Right cardiac atrium (tissue), 5 donors: ENCODE data around the gene CFAP65. TPM values are rescaled to one million over a fixed set of nuclear protein-coding genes. Genes with fewer than 3 reads are reported as not detected.

Source experiments
- ATAC-seq, 2 donors: fragments of 200-7000 bp; cut with Tn5 transposase; one replicate each; pipeline versions ENCODE4 v1.8.0 to v1.9.1; 2020; ENCODE audit warnings: moderate library complexity in 2 of 2, mild to moderate bottlenecking in 1 of 2
- DNase-seq, 3 donors: peaks; one replicate each; pipeline ENCODE4 v3.0.0-alpha.2; 2020
- H3K27ac ChIP-seq: one replicate; pipeline ENCODE4 v1.5.1; 2013; ENCODE audit warnings: mild to moderate bottlenecking, low read length, control low read depth, moderate library complexity
- H3K27me3 ChIP-seq: one replicate; pipeline ENCODE4 v1.6.1; 2013; ENCODE audit not compliant: control insufficient read depth, insufficient read depth
- H3K4me1 ChIP-seq: one replicate; pipeline ENCODE4 v1.6.1; 2013; ENCODE audit warnings: low read length; ENCODE audit not compliant: control insufficient read depth, insufficient read depth
- H3K4me3 ChIP-seq: one replicate; pipeline ENCODE4 v1.5.1; 2013; ENCODE audit warnings: low read length, control low read depth
- H3K9me3 ChIP-seq: one replicate; pipeline ENCODE4 v1.6.1; 2013; ENCODE audit warnings: low read length; ENCODE audit not compliant: control insufficient read depth
- WGBS: extraction: QIAGEN DNeasy Blood & Tissue Kit; methylation state at CpG from one replicate; pipeline ENCODE4 v1.1.7; 2013; 5-methylcytosine and 5-hydroxymethylcytosine counted together
- intact Hi-C, 4 donors: fragments of 100-400 bp; cut with DNase I; formaldehyde crosslinking; loops; one replicate each; pipeline versions ENCODE4 v1.11.0 to v1.14.0; 2022 to 2023
- polyA plus RNA-seq: library from polyadenylated mRNA; stranded (reverse); fragments of 200-250 nt; gene quantifications from one replicate; pipeline ENCODE4 v1.2.3, GENCODE V29; 2013
- total RNA-seq, 4 donors: library from RNA; stranded (reverse); fragmentation: NEBNext Ultra II Directional; extraction: Animal tissue kit (Norgen Biotek cat#: 25700); gene quantifications; one replicate each; pipeline ENCODE4 v1.2.1, GENCODE V29; 2021
- donor health status: healthy with polysubstance abuse.
- donor health status: DM: no; HTN: yes; CAD: no.
- donor health status: DM: no; HTN: no; CAD: no.
- donor health status: DM: no; HTN: yes; CAD: no; lungs with severe emphysema.
- donor health status: DM: yes; HTN: yes; CAD: no.

Gene CFAP65
- total and polyA plus RNA-seq, 5 donors = not detected

DNA sequence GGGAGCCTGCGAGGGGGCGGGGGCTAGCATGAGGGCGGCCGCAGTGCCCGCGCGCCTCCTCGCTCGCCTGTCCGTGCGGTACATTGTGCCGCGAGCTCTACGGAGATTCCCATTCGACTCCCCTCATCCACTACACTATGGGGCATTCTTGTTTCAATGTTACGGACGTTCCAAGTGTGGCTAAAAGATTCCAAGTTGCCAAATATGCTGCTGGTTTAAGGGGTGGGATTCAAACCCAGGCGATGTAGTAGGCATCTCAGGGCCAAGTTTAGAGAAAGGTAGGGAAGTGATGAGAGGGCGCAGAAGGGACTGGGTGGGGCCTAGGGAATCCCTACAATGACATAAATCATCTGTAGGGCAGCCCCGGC is 38.1 kb downstream of the CFAP65 start:
- no peak overlapping the region for H3K27ac ChIP-seq
- ATAC-seq = peak in 1 of 2 donors; percentile 12
- no peaks in the 10 kb centered on the region for H3K27me3 ChIP-seq
- DNase-seq = no peak
- no peaks in the 10 kb centered on the region for H3K9me3 ChIP-seq
- intact Hi-C loops = no loop called here
- WGBS = 6% methylated on average over 20 of the region's 20 CpGs
- H3K4me3 ChIP-seq = no peak overlapping the region
- peaks cover 2% of the 10 kb centered on the region for H3K4me1 ChIP-seq

GRCh38 chr2:219002395-219003266 is 38.7 kb downstream of the CFAP65 start:
- intact Hi-C loops = no loop called here
- DNase-seq (peak in 2 of 3 donors; percentile 68 to 74), ATAC-seq (peak; percentile 9 to 38)
- no peaks in the 10 kb centered on the region for H3K27me3 ChIP-seq
- 1% methylated on average over 72 of the region's 72 CpGs for WGBS
- H3K27ac ChIP-seq = no peak overlapping the region
- no peak overlapping the region for H3K4me3 ChIP-seq
- H3K9me3 ChIP-seq = no peaks in the 10 kb centered on the region
- peaks cover 2% of the 10 kb centered on the region for H3K4me1 ChIP-seq

- DNase-seq = no peak
- H3K27me3 ChIP-seq = no peaks in the 10 kb centered on the region
- H3K4me1 ChIP-seq = peaks cover 2% of the 10 kb centered on the region
- no peaks in the 10 kb centered on the region for H3K9me3 ChIP-seq
- ATAC-seq = peak; percentile 33 to 47
- no peak overlapping the region for H3K4me3 ChIP-seq
- 1% methylated on average over 70 of the region's 70 CpGs for WGBS
- H3K27ac ChIP-seq = no peak overlapping the region
- intact Hi-C loops = no loop called here
These were observed 39.5 kb downstream of the CFAP65 start for GRCh38 chr2:219001577-219002394.

DNA sequence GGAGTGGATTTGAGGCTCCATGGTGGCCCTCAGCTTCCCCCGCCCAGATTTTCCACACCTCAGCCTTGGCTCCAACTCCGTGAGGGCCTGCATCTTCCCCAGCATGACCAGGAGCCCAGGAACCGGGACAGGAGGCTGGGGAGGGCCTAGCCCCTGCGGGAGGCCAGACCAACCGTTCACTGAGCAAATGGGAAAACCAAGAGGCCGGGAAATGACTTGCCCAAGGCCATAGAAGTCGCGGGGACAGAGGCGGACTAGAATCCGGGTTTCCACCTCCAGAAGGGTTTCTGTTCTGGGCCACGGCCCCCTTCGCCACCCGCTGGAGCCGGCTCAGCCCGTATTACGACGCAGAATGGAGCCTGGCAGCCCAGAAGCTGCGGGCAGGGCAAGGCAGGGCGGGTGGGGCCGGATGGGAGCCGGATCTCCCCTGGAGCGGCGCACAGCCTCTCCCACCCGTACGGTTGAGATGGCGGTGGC is 40.2 kb downstream of the CFAP65 start:
- intact Hi-C loops = no loop called here
- DNase-seq = no peak
- ATAC-seq = no peak
- Histone ChIP-seq H3K27me3 (no peaks in the 10 kb centered on the region), H3K4me3 (no peak overlapping the region), H3K27ac (no peak overlapping the region), H3K9me3 (no peaks in the 10 kb centered on the region), H3K4me1 (peaks cover 2% of the 10 kb centered on the region)
- 7% methylated on average over 26 of the region's 26 CpGs for WGBS

DNA sequence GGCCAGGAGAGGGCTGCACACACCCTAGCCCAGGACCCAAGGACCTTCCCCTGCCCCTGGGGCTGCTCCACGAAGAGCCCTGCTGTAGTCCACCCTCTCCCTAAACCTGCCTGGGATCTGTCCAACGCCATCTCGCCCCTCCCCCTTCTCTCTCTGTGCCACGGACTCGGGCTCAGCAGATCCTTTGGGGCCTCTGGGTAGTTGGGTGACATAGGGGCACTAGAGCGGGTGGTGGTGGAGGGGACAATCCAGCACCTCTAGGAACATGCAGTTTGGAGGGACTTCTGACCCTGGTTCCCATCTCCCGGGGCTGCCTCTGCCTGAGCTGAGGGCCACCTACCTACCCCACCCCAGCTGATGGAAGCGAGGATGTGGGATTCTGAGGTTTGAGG is 40.8 kb downstream of the CFAP65 start:
- intact Hi-C loops = no loop called here
- Histone ChIP-seq H3K27ac (no peak overlapping the region), H3K4me1 (peaks cover 2% of the 10 kb centered on the region), H3K4me3 (no peak overlapping the region), H3K9me3 (no peaks in the 10 kb centered on the region), H3K27me3 (no peaks in the 10 kb centered on the region)
- WGBS = 23% methylated on average over 8 of the region's 8 CpGs
- ATAC-seq = no peak
- no peak for DNase-seq

- DNase-seq (no peak), ATAC-seq (no peak)
- Histone ChIP-seq H3K27ac (no peak overlapping the region), H3K4me1 (peaks cover 2% of the 10 kb centered on the region), H3K9me3 (no peaks in the 10 kb centered on the region), H3K27me3 (no peaks in the 10 kb centered on the region), H3K4me3 (no peak overlapping the region)
- 7% methylated on average over 9 of the region's 9 CpGs for WGBS
- intact Hi-C loops = no loop called here
These were observed 41.3 kb downstream of the CFAP65 start for GRCh38 chr2:218999881-219000568.

- ATAC-seq (no peak), DNase-seq (no peak)
- no peak overlapping the region for H3K4me3 ChIP-seq
- no peaks in the 10 kb centered on the region for H3K27me3 ChIP-seq
- peaks cover 2% of the 10 kb centered on the region for H3K4me1 ChIP-seq
- no peak overlapping the region for H3K27ac ChIP-seq
- no peaks in the 10 kb centered on the region for H3K9me3 ChIP-seq
- intact Hi-C loops = no loop called here
- WGBS = 45% methylated on average over 10 of the region's 10 CpGs
These were observed 42.1 kb downstream of the CFAP65 start for GRCh38 chr2:218999021-218999880.

DNA sequence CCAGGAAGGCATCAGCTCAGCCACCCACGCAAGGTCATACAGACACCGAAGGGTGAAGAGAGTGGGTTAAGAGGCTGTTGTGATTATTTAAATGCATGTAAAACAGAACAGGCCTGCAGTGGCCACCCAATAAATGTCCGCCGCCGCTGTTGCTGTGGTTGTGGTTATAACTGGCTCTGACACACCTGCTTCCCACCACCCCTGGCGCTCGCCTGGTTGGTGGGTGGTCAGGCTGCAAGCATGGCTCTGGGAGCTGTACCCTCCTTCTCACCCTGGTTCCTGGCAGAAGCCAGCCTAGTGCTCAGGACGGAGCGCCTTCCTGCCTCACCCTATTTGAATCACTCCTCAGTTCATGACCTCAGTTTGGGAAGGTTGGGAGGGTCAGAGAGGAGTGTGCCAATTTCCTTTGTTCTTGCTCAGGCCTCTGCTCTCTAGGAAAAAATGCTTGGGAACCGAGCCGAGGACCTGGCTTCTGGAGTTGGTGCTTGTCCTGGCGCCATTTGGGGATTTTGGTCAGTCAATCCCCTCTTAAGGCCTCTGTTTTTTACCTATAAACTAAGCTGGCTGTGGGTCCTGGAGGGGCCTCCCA is 42.8 kb downstream of the CFAP65 start:
- DNase-seq (no peak), ATAC-seq (no peak)
- H3K27ac ChIP-seq = no peak overlapping the region
- peaks cover 2% of the 10 kb centered on the region for H3K4me1 ChIP-seq
- H3K27me3 ChIP-seq = no peaks in the 10 kb centered on the region
- intact Hi-C loops = no loop called here
- 62% methylated on average over 12 of the region's 12 CpGs for WGBS
- H3K9me3 ChIP-seq = no peaks in the 10 kb centered on the region
- H3K4me3 ChIP-seq = no peak overlapping the region

DNA sequence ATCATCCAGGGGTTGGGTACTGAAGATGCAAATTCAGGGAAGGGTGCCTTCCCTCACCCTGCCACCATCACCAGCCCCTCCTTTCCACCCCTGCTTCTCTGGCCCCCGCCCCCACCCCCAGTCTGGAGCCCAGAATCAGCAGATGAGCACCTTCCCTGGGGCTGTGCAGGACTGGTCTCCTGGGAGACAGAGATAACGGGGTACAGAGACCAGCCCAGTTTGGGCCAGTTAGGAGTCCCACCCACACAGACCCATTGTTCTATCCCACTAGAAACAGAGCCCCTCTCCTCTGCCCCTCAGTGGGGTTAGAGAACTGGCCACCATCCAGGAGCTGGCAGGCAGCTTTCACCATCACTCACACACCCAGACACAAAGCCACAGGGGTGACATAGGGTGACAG is 43.6 kb downstream of the CFAP65 start:
- intact Hi-C loops = no loop called here
- Histone ChIP-seq H3K27ac (no peak overlapping the region), H3K4me1 (peaks cover 2% of the 10 kb centered on the region), H3K9me3 (no peaks in the 10 kb centered on the region), H3K27me3 (no peaks in the 10 kb centered on the region), H3K4me3 (no peak overlapping the region)
- WGBS = 25% methylated on average over 2 of the region's 2 CpGs
- ATAC-seq (no peak), DNase-seq (no peak)

DNA sequence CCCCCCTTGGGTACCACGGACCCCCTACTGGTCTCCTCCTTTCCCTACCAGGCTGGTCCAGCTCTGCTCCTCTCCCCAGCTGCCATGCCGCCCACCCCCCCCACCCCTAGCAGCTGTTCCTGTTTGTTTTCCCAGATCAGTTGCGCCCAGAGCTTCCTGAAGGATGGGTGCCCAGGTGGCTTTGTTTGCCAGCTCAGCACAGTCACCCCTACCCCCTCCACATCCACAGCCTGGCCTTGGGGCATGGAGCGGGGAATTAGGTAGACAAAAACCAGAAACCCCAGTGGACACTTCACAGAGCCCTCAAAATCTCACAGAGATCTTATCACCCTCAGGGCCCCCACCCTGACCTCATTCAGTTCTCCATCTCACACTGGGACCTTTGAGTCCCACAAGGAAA is 44.4 kb downstream of the CFAP65 start:
- ATAC-seq (no peak), DNase-seq (no peak)
- Histone ChIP-seq H3K4me1 (peaks cover 2% of the 10 kb centered on the region), H3K4me3 (no peak overlapping the region), H3K9me3 (no peaks in the 10 kb centered on the region), H3K27me3 (no peaks in the 10 kb centered on the region), H3K27ac (no peak overlapping the region)
- WGBS = 37% methylated on average over 4 of the region's 4 CpGs
- intact Hi-C loops = no loop called here
